CD4-positive, alpha-beta T cell (primary cell): ENCODE measurements around the gene RHOD. TPM values are rescaled to one million over a fixed set of nuclear protein-coding genes. Genes with fewer than 3 reads are reported as not detected.

Experiments
- ATAC-seq: fragments of 200-7000 bp; cut with Tn5 transposase; one replicate; pipeline ENCODE4 v1.10.0; 2022; ENCODE audit warnings: mild to moderate bottlenecking; ENCODE audit not compliant: poor library complexity
- CTCF ChIA-PET: fragments of 350-600 bp; sonication (Branson Sonifier 250); formaldehyde crosslinking; loops from one replicate; lab custom pipeline; 2021; ENCODE audit warnings: antibody characterized with exemption, inconsistent platforms; lab: Charles Lee
- POLR2A ChIA-PET: fragments of 350-600 bp; sonication (Branson Sonifier 250); formaldehyde crosslinking; loops from one replicate; lab custom pipeline; 2021; ENCODE audit warnings: antibody characterized with exemption, inconsistent platforms; lab: Charles Lee
- DNase-seq, 14 experiments: peaks; one replicate each; pipeline ENCODE4 v3.0.0-alpha.2; 2013 to 2020; ENCODE audit warnings: mixed read lengths in 2 of 14
- H3K27ac ChIP-seq, 2 donors: one replicate each; pipeline versions ENCODE4 v1.5.1 to v1.7.0; 2013; ENCODE audit warnings: low read length in 2 of 2, low read depth in 1 of 2, mild to moderate bottlenecking in 1 of 2
- H3K27me3 ChIP-seq, 2 experiments: 1 replicate in 1 of 2; 2 replicates in 1 of 2; pipeline versions ENCODE4 v1.6.1 to v1.7.0; 2013; ENCODE audit warnings: low read length in 2 of 2, control low read depth in 1 of 2, mild to moderate bottlenecking in 1 of 2, moderate library complexity in 1 of 2; ENCODE audit not compliant: insufficient read depth in 2 of 2, control insufficient read depth in 1 of 2
- H3K36me3 ChIP-seq: one replicate; pipeline ENCODE4 v1.6.1; 2013; ENCODE audit warnings: low read length, control low read depth; ENCODE audit not compliant: insufficient read depth
- H3K4me1 ChIP-seq: one replicate; pipeline ENCODE4 v1.6.1; 2013; ENCODE audit warnings: low read length, control low read depth; ENCODE audit not compliant: insufficient read depth
- H3K4me3 ChIP-seq: one replicate; pipeline ENCODE4 v1.5.1; 2013; ENCODE audit warnings: mild to moderate bottlenecking, low read length, moderate library complexity
- H3K9me3 ChIP-seq, 2 experiments: 1 replicate in 1 of 2; 2 replicates in 1 of 2; pipeline versions ENCODE4 v1.6.1 to v1.7.0; 2013; ENCODE audit warnings: low read length in 2 of 2, mild to moderate bottlenecking in 2 of 2, control low read depth in 1 of 2, moderate library complexity in 1 of 2; ENCODE audit not compliant: control insufficient read depth in 1 of 2, insufficient read depth in 1 of 2
- H3K27ac Mint-ChIP-seq: one replicate; pipeline ENCODE4 v1.8.0; 2020; ENCODE audit warnings: mixed read lengths
- H3K27me3 Mint-ChIP-seq: one replicate; pipeline ENCODE4 v1.8.0; 2021; ENCODE audit warnings: mixed read lengths
- H3K36me3 Mint-ChIP-seq: one replicate; pipeline ENCODE4 v1.8.0; 2021; ENCODE audit warnings: low read depth, mixed read lengths
- H3K4me1 Mint-ChIP-seq: one replicate; pipeline ENCODE4 v1.8.0; 2021; ENCODE audit warnings: low read depth, mixed read lengths
- H3K4me3 Mint-ChIP-seq: one replicate; pipeline ENCODE4 v1.8.0; 2020; ENCODE audit warnings: mild to moderate bottlenecking, mixed read lengths
- H3K9me3 Mint-ChIP-seq: one replicate; pipeline ENCODE4 v1.8.0; 2020; ENCODE audit warnings: mixed read lengths
- intact Hi-C, 2 experiments: fragments of 100-400 bp; cut with DNase I in 1 of 2; cut with micrococcal nuclease in 1 of 2; formaldehyde crosslinking; loops; one replicate each; pipeline versions ENCODE4 v1.15.1 to v1.9.0; 2023 to 2025; cut with DNase I, micrococcal nuclease
- total RNA-seq, 174 experiments: library from RNA in 2 of 174; stranded (reverse) in 2 of 174; gene quantifications; one replicate each; pipeline ENCODE4 v1.2.3 and lab custom pipeline; 2021 to 2026
- TF ChIP-seq, protein P1 (sequence below): fragments of 200-600 bp; IDR thresholded peaks from one replicate; pipeline ENCODE4 v1.8.0; 2022; ENCODE audit warnings: antibody characterized with exemption, mild to moderate bottlenecking

Gene RHOD
- total RNA-seq, 2 experiments from 2014 or later, result not detected

DNA sequence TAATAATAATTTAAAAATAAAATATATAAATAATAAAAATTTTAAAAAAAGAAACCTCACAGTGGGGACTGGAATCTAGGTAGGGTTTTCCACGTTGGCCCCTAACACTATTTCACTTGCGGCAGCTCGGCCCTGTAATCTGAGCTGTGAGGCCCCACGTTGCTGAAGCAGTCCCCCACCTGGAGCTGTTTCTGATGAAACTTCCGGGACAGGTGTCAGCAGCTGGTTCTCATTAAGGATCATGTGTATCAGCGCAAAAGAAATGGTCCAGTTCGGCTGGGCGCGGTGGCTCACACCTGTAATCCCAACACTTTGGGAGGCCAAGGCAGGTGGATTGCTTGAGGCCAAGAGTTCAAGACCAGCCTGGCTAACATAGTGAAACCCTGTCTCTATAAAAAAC, 17.3 kb downstream of the RHOD start:
- ChIA-PET CTCF (interaction anchor here (1.3 kb wide), 1 partner anchor 20 kb away, joined by 3 read pairs; no protein-coding TSS in a partner anchor), POLR2A (no interaction called here)
- intact Hi-C loops, result loop anchor here in 1 of 2 experiments (5.0 kb wide), 1 partner anchor 382 kb away; no protein-coding TSS in a partner anchor
- H3K27me3 ChIP-seq, result peaks cover 0 to 2% of the 10 kb centered on the region in 2 experiments
- no peaks in the 10 kb centered on the region for H3K9me3 ChIP-seq
- DNase-seq, result no peak
- peaks cover 6% of the 10 kb centered on the region for H3K27me3 Mint-ChIP-seq
- no peak overlapping the region for H3K27ac Mint-ChIP-seq
- no peaks in the 10 kb centered on the region for H3K36me3 Mint-ChIP-seq
- no peak for ATAC-seq
- H3K9me3 Mint-ChIP-seq, result no peaks in the 10 kb centered on the region
- H3K36me3 ChIP-seq, result no peaks in the 10 kb centered on the region
- H3K4me1 Mint-ChIP-seq, result no peaks in the 10 kb centered on the region
- no peak overlapping the region for H3K27ac ChIP-seq
- TF ChIP-seq, protein P1, sequence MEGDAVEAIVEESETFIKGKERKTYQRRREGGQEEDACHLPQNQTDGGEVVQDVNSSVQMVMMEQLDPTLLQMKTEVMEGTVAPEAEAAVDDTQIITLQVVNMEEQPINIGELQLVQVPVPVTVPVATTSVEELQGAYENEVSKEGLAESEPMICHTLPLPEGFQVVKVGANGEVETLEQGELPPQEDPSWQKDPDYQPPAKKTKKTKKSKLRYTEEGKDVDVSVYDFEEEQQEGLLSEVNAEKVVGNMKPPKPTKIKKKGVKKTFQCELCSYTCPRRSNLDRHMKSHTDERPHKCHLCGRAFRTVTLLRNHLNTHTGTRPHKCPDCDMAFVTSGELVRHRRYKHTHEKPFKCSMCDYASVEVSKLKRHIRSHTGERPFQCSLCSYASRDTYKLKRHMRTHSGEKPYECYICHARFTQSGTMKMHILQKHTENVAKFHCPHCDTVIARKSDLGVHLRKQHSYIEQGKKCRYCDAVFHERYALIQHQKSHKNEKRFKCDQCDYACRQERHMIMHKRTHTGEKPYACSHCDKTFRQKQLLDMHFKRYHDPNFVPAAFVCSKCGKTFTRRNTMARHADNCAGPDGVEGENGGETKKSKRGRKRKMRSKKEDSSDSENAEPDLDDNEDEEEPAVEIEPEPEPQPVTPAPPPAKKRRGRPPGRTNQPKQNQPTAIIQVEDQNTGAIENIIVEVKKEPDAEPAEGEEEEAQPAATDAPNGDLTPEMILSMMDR, result no peak
- peaks cover 8% of the 10 kb centered on the region for H3K4me1 ChIP-seq
- no peak overlapping the region for H3K4me3 Mint-ChIP-seq
- no peak overlapping the region for H3K4me3 ChIP-seq

DNA sequence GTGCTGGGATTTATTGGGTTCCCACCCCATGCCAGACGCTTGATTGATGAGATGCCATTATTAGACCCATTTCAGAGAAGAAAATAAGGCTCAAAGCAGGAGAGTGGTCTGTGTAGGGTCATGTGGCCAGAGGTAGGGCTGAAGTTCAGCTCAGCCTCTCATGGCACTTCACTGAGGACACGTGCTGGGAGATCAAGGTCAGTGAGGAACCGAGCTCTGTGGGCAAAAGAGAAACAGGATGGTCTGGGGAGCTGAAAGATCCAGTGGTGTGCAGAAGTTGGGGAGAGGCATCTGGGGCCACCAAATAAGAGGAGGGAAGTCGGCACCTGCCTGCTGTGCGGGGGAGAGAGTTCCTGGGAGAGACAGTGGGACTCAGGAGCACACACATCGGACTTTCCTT, 19.6 kb downstream of the RHOD start:
- Mint-ChIP-seq H3K27me3 (peaks cover 6% of the 10 kb centered on the region), H3K9me3 (no peaks in the 10 kb centered on the region), H3K27ac (no peak overlapping the region), H3K4me1 (no peaks in the 10 kb centered on the region), H3K4me3 (no peak overlapping the region), H3K36me3 (no peaks in the 10 kb centered on the region)
- intact Hi-C loops, result no loop called here
- no peak for ATAC-seq
- no peaks in the 10 kb centered on the region for H3K9me3 ChIP-seq
- no peak overlapping the region for H3K27ac ChIP-seq
- no peak for DNase-seq
- TF ChIP-seq, protein P1, result no peak
- no peak overlapping the region for H3K4me3 ChIP-seq
- CTCF ChIA-PET, result no interaction called here
- no peaks in the 10 kb centered on the region for H3K36me3 ChIP-seq
- peaks cover 0 to 2% of the 10 kb centered on the region in 2 experiments for H3K27me3 ChIP-seq
- POLR2A ChIA-PET, result no interaction called here
- peaks cover 7% of the 10 kb centered on the region for H3K4me1 ChIP-seq

DNA sequence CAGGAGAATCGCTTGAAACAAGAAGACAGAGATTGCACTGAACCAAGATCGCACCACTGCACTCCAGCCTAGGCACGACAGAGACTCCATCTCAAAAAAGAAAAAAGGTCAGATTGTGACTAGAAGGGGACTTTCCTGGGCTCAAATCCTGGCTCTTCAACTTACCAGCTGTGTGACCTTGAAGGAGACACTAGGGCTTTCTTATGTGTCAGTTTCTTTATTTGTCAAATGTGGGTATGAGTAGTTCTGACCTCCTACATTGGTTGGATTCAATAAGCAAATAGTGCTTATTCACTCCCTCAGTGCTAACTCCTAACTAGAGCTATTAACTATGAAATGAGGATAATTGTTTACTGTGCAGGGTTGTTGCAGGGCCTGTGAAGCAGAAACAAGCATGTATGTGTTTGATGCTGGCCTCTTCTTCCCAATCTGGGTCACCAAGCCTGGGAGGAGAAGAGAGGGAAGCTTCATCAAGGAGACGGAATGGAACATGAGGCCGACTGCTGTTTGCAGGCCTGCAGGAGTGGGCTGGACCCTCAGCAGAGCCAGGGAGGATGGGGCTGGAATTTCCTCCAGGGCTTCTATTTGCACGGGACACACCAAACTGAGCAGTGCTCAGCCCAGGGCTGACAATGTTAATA, 22.5 kb downstream of the RHOD start:
- Histone ChIP-seq H3K36me3 (no peaks in the 10 kb centered on the region), H3K27ac (no peak overlapping the region), H3K27me3 (no peaks in the 10 kb centered on the region), H3K4me3 (no peak overlapping the region), H3K4me1 (peaks cover 12% of the 10 kb centered on the region), H3K9me3 (no peaks in the 10 kb centered on the region)
- intact Hi-C loops, result no loop called here
- Mint-ChIP-seq H3K27me3 (peaks cover 16% of the 10 kb centered on the region), H3K4me3 (no peak overlapping the region), H3K27ac (no peak overlapping the region), H3K9me3 (no peaks in the 10 kb centered on the region), H3K36me3 (no peaks in the 10 kb centered on the region), H3K4me1 (peaks cover 11% of the 10 kb centered on the region)
- ChIA-PET POLR2A (no interaction called here), CTCF (no interaction called here)
- no peak for DNase-seq
- TF ChIP-seq, protein P1, result no peak
- no peak for ATAC-seq
